HepG2 (cell line): ENCODE data around the gene BAMBI. TPM values are rescaled to one million over a fixed set of nuclear protein-coding genes. Genes with fewer than 3 reads are reported as not detected.

Experiments used
- AHR ChIP-seq: IDR thresholded peaks from 2 replicates; pipeline ENCODE4 v1.6.1; 2018; ENCODE audit warnings: missing genetic modification reagents, missing compliant biosample characterization
- ARID3A ChIP-seq: IDR thresholded peaks from 2 replicates; pipeline ENCODE4 v1.6.1; 2012; ENCODE audit warnings: low read depth, low read length, improper control_type of control experiment
- BRD4 ChIP-seq: sonication (generic); formaldehyde crosslinking; IDR thresholded peaks from 2 replicates; pipeline ENCODE4 v1.4.0; 2020; ENCODE audit warnings: missing genetic modification reagents
- CBX5 ChIP-seq: sonication (generic); formaldehyde crosslinking; IDR thresholded peaks from 2 replicates; pipeline ENCODE4 v1.4.0; 2020; ENCODE audit warnings: missing genetic modification reagents, borderline replicate concordance
- EEA1 ChIP-seq: sonication (generic); formaldehyde crosslinking; IDR thresholded peaks from 2 replicates; pipeline ENCODE4 v1.5.1; 2020; ENCODE audit warnings: mild to moderate bottlenecking, missing genetic modification reagents, borderline replicate concordance
- HOXA9 ChIP-seq: sonication (generic); formaldehyde crosslinking; IDR thresholded peaks from 2 replicates; pipeline ENCODE4 v1.8.1; 2022; ENCODE audit warnings: missing genetic modification reagents, mild to moderate bottlenecking, moderate library complexity, borderline replicate concordance
- KDM1A ChIP-seq: IDR thresholded peaks from 2 replicates; pipeline ENCODE4 v1.6.1; 2016; ENCODE audit warnings: missing compliant biosample characterization
- NFYC ChIP-seq: IDR thresholded peaks from 2 replicates; pipeline ENCODE4 v1.6.1; 2016; ENCODE audit warnings: missing genetic modification reagents, missing compliant biosample characterization
- NRL ChIP-seq: sonication (generic); formaldehyde crosslinking; IDR thresholded peaks from 2 replicates; pipeline ENCODE4 v1.5.0; 2020; ENCODE audit warnings: missing genetic modification reagents, mild to moderate bottlenecking, moderate library complexity, borderline replicate concordance
- PHF21A ChIP-seq: sonication (generic); formaldehyde crosslinking; IDR thresholded peaks from 2 replicates; pipeline ENCODE4 v1.5.0; 2020; ENCODE audit warnings: mild to moderate bottlenecking, missing genetic modification reagents
- PREB ChIP-seq: sonication (generic); formaldehyde crosslinking; IDR thresholded peaks from 2 replicates; pipeline ENCODE4 v1.4.0; 2020; ENCODE audit warnings: missing genetic modification reagents
- RFX5 ChIP-seq: IDR thresholded peaks from 2 replicates; pipeline ENCODE4 v1.6.1; 2011; ENCODE audit warnings: low read depth, low read length, improper control_type of control experiment
- SAP130 ChIP-seq: IDR thresholded peaks from 2 replicates; pipeline ENCODE4 v1.6.1; 2016; ENCODE audit warnings: low read depth
- SRSF4 ChIP-seq: fragments of 200-400 bp; formaldehyde crosslinking; IDR thresholded peaks from one replicate; pipeline ENCODE4 v1.6.1; 2018; ENCODE audit warnings: mild to moderate bottlenecking, low read depth, low read length, moderate library complexity; ENCODE audit not compliant: poor library complexity, severe bottlenecking
- TFDP2 ChIP-seq: sonication (generic); formaldehyde crosslinking; IDR thresholded peaks from 2 replicates; pipeline ENCODE4 v1.4.0; 2020; ENCODE audit warnings: missing genetic modification reagents
- THRA ChIP-seq: sonication (generic); formaldehyde crosslinking; IDR thresholded peaks from 2 replicates; pipeline ENCODE4 v1.4.0; 2020; ENCODE audit warnings: missing genetic modification reagents, borderline replicate concordance
- TSC22D2 ChIP-seq: sonication (generic); formaldehyde crosslinking; IDR thresholded peaks from 2 replicates; pipeline ENCODE4 v1.5.1; 2020; ENCODE audit warnings: missing genetic modification reagents, mild to moderate bottlenecking, borderline replicate concordance
- ZFAT ChIP-seq: sonication (generic); formaldehyde crosslinking; conservative IDR thresholded peaks from 2 replicates; pipeline ENCODE4 v1.8.1; 2023; ENCODE audit warnings: missing genetic modification reagents, inconsistent platforms
- ZFP91 ChIP-seq: sonication (generic); formaldehyde crosslinking; IDR thresholded peaks from 2 replicates; pipeline ENCODE4 v1.9.0; 2022; ENCODE audit warnings: missing genetic modification reagents, mild to moderate bottlenecking, borderline replicate concordance
- ZNF292 ChIP-seq: sonication (generic); formaldehyde crosslinking; IDR thresholded peaks from 2 replicates; pipeline ENCODE4 v1.8.1; 2022; ENCODE audit warnings: mild to moderate bottlenecking, low read depth, missing genetic modification reagents, borderline replicate concordance
- ZNF329 ChIP-seq: sonication (generic); formaldehyde crosslinking; IDR thresholded peaks from 2 replicates; pipeline ENCODE4 v1.9.0; 2021; ENCODE audit warnings: low read depth, mild to moderate bottlenecking, missing genetic modification reagents
- ZNF547 ChIP-seq: sonication (generic); formaldehyde crosslinking; IDR thresholded peaks from 2 replicates; pipeline ENCODE4 v1.5.1; 2020; ENCODE audit warnings: mild to moderate bottlenecking, missing genetic modification reagents
- ZSCAN21 ChIP-seq: sonication (generic); formaldehyde crosslinking; IDR thresholded peaks from 2 replicates; pipeline ENCODE4 v1.8.0; 2022; ENCODE audit warnings: mild to moderate bottlenecking, missing genetic modification reagents, moderate library complexity, borderline replicate concordance
- polyA plus RNA-seq, 8 experiments: library from polyadenylated mRNA; depleted of rRNA in 3 of 8; stranded (reverse) in 7 of 8; unstranded in 1 of 8; fragments of >200 nt; fragmentation: Illumina TruSeq in 4 of 8; extraction: Trizol in 4 of 8; gene quantifications; 2 replicates each; pipeline versions ENCODE4 v1.2.1 to v1.2.3, GENCODE V29; 2011 to 2016; ENCODE audit warnings: low read depth in 4 of 8, missing spikeins in 1 of 8, mixed read lengths in 1 of 8; ENCODE audit not compliant: insufficient read depth in 1 of 8
- total RNA-seq, 5 experiments: library from RNA; depleted of rRNA; stranded (reverse); fragments of >200 nt; fragmentation: Illumina TruSeq; extraction: Trizol; gene quantifications; 2 replicates each; pipeline ENCODE4 v1.2.3, GENCODE V29; 2016; ENCODE audit warnings: low read depth in 1 of 5

BAMBI gene
- total and polyA plus RNA-seq, 2 of the 13 experiments (the other 11 are each of a cell fraction or from before 2014, with no cell fraction given) = 12.0 to 23.6 TPM

GRCh38 chr10:28722065-28722803, 44.9 kb downstream of the BAMBI start (continued):
- TF ChIP-seq TFDP2 = no peak
- TF ChIP-seq PHF21A = 0 out of 2 replicates have a peak, but pooled peaks have one; percentile 37
- TF ChIP-seq ZNF292 (CRISPR knock-in tag) = peak; percentile 70; the same call in 1 of the 2 replicates
- TF ChIP-seq PREB (CRISPR knock-in tag) = no peak
- no peak for TF ChIP-seq CBX5 (CRISPR knock-in tag)
- no peak for TF ChIP-seq ZNF547 (CRISPR knock-in tag)
- TF ChIP-seq BRD4 (CRISPR knock-in tag) = no peak
- 0 out of 2 replicates have a peak, but pooled peaks have one; percentile 46 for TF ChIP-seq ZSCAN21 (CRISPR knock-in tag)
- 0 out of 2 replicates have a peak, but pooled peaks have one; percentile 25 for TF ChIP-seq NRL (CRISPR knock-in tag)
- TF ChIP-seq RFX5 = no peak
- no peak for TF ChIP-seq ZNF329
- TF ChIP-seq ARID3A = no peak
- no peak for TF ChIP-seq THRA (CRISPR knock-in tag)
- no peak for TF ChIP-seq KDM1A (CRISPR knock-in tag)
- no peak for TF ChIP-seq SAP130 (CRISPR knock-in tag)
- no peak for TF ChIP-seq EEA1 (CRISPR knock-in tag)
- TF ChIP-seq TSC22D2 (CRISPR knock-in tag) = no peak
- TF ChIP-seq HOXA9 (CRISPR knock-in tag) = no peak
- no peak for TF ChIP-seq ZFAT
- TF ChIP-seq NFYC (CRISPR knock-in tag) = no peak
- no peak for TF ChIP-seq SRSF4
- TF ChIP-seq ZFP91 (CRISPR knock-in tag) = peak; percentile 33; the same call in 1 of the 2 replicates
- TF ChIP-seq AHR (CRISPR knock-in tag) = no peak
